IPS DF 6.9 (cell line): ENCODE results near the gene CLCNKA.

Experiments used
- DNase-seq: peaks from one replicate; pipeline ENCODE4 v3.0.0-alpha.2; 2013; ENCODE audit warnings: low read depth, low spot score
- H3K27ac ChIP-seq: one replicate; pipeline ENCODE4 v1.5.1; 2013; ENCODE audit warnings: low read length, control low read depth
- H3K27me3 ChIP-seq: 2 replicates; pipeline ENCODE4 v1.6.1; 2013; ENCODE audit warnings: mild to moderate bottlenecking, low read length; ENCODE audit not compliant: control insufficient read depth, insufficient read depth
- H3K36me3 ChIP-seq: 2 replicates; pipeline ENCODE4 v1.6.1; 2013; ENCODE audit warnings: low read length; ENCODE audit not compliant: control insufficient read depth, insufficient read depth
- H3K4me1 ChIP-seq: 2 replicates; pipeline ENCODE4 v1.6.1; 2013; ENCODE audit warnings: low read length; ENCODE audit not compliant: control insufficient read depth, insufficient read depth
- H3K4me3 ChIP-seq: 2 replicates; pipeline ENCODE4 v1.5.1; 2013; ENCODE audit warnings: mild to moderate bottlenecking, low read length
- H3K9me3 ChIP-seq: 2 replicates; pipeline ENCODE4 v1.6.1; 2013; ENCODE audit warnings: low read length, inconsistent platforms; ENCODE audit not compliant: control insufficient read depth, insufficient read depth
- WGBS: extraction: QIAGEN DNeasy Blood & Tissue Kit; methylation state at CpG from one replicate; pipeline ENCODE4 v1.1.7; 2013; ENCODE audit warnings: mixed read lengths, missing lambda C conversion rate; ENCODE audit not compliant: insufficient read length, insufficient coverage; 5-methylcytosine and 5-hydroxymethylcytosine counted together

CLCNKA gene

GRCh38 chr1:15988856-15989736, 32.7 kb upstream of the CLCNKA start:
- Histone ChIP-seq H3K9me3 (no peaks in the 10 kb centered on the region), H3K36me3 (no peaks in the 10 kb centered on the region), H3K4me1 (no peaks in the 10 kb centered on the region), H3K4me3 (no peak overlapping the region), H3K27ac (no peak overlapping the region), H3K27me3 (no peaks in the 10 kb centered on the region)
- no peak for DNase-seq
- WGBS, result 100% methylated on average over 1 of the region's 13 CpGs

DNA sequence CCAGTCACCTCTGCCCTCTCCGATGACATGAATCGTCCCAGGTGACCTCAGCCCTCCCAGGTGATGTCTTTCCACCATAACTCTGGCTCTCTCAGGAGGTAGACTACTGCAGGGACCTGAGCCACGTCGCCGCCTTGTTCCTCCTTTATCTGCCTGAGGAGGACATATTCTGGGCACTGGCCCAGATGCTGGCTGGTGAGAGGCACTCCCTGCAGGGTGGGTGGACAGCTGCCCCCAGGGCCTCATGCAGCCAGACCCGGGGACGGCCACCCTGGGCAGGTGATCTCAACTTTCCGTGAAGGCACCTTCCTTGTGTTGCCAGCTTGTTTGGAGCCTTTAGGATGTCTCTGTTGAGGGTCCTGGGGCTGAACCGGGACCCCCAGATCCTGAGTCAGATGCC, 32.1 kb upstream of the CLCNKA start:
- Histone ChIP-seq H3K27me3 (no peaks in the 10 kb centered on the region), H3K27ac (no peak overlapping the region), H3K9me3 (no peaks in the 10 kb centered on the region), H3K36me3 (no peaks in the 10 kb centered on the region), H3K4me1 (no peaks in the 10 kb centered on the region), H3K4me3 (no peak overlapping the region)
- no CpG with 5 or more reads among the region's 9 CpGs for WGBS
- no peak for DNase-seq

DNA sequence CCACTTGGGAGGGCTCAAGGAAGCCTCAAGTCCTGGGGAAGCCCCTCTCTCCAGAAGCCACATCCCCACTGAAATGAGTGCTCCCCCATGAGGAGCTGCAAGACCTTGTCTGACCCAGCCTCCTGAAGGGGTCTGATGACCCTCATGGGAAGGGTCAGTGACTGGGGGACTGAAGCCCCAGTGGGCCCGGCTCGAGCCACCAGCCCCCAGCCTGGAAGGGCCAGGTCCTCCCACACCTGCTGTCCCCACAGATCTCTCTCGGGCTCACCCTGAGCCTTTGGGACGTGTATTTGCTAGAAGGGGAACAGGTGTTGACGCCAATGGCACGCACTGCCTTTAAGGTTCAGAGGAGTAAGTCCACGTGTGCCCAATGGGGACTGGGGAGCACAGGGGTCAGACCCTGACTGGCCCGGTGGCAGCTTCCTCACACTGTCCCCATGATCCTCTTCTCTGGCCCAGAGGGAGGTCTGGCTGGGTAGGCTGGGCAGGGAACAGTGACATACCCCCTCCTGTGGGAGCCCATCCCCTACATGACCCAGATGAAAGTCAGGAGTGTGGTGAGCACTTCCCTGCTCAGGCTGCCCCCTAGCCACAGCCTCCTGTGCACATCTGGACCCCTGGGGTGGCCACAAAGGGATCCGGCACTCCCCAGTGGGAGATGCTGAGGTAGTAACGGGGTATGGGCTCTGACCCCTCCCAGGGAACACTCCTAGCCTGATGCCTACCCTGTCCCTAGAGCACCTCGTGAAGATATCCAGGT, 30.2 kb upstream of the CLCNKA start:
- WGBS, result no CpG with 5 or more reads among the region's 11 CpGs

GRCh38 chr1:15992187-15992553, 29.7 kb upstream of the CLCNKA start:
- Histone ChIP-seq H3K9me3 (no peaks in the 10 kb centered on the region), H3K4me3 (no peak overlapping the region), H3K4me1 (no peaks in the 10 kb centered on the region), H3K27me3 (no peaks in the 10 kb centered on the region), H3K36me3 (no peaks in the 10 kb centered on the region), H3K27ac (no peak overlapping the region)
- DNase-seq, result no peak
- no CpG with 5 or more reads among the region's 7 CpGs for WGBS

More for the DNA sequence above, 30.2 kb upstream of the CLCNKA start:
- no peaks in the 10 kb centered on the region for H3K36me3 ChIP-seq
- no peak for DNase-seq
- H3K4me1 ChIP-seq, result no peaks in the 10 kb centered on the region
- H3K27me3 ChIP-seq, result no peaks in the 10 kb centered on the region
- H3K27ac ChIP-seq, result no peak overlapping the region
- no peaks in the 10 kb centered on the region for H3K9me3 ChIP-seq
- H3K4me3 ChIP-seq, result no peak overlapping the region

- no peak overlapping the region for H3K27ac ChIP-seq
- no CpG with 5 or more reads among the region's 17 CpGs for WGBS
- H3K4me3 ChIP-seq, result no peak overlapping the region
- no peaks in the 10 kb centered on the region for H3K36me3 ChIP-seq
- no peaks in the 10 kb centered on the region for H3K4me1 ChIP-seq
- no peaks in the 10 kb centered on the region for H3K9me3 ChIP-seq
- DNase-seq, result no peak
- no peaks in the 10 kb centered on the region for H3K27me3 ChIP-seq
Measured at GRCh38 chr1:15992582-15993500, 29.0 kb upstream of the CLCNKA start.

GRCh38 chr1:15993666-15994065, 28.2 kb upstream of the CLCNKA start:
- WGBS, result no CpG with 5 or more reads among the region's 15 CpGs
- H3K27me3 ChIP-seq, result no peaks in the 10 kb centered on the region
- no peaks in the 10 kb centered on the region for H3K4me1 ChIP-seq
- no peak overlapping the region for H3K4me3 ChIP-seq
- H3K9me3 ChIP-seq, result no peaks in the 10 kb centered on the region
- DNase-seq, result no peak
- no peaks in the 10 kb centered on the region for H3K36me3 ChIP-seq
- H3K27ac ChIP-seq, result no peak overlapping the region

GRCh38 chr1:15994081-15994480, 27.8 kb upstream of the CLCNKA start:
- Histone ChIP-seq H3K27ac (no peak overlapping the region), H3K4me1 (no peaks in the 10 kb centered on the region), H3K27me3 (no peaks in the 10 kb centered on the region), H3K9me3 (no peaks in the 10 kb centered on the region), H3K36me3 (no peaks in the 10 kb centered on the region), H3K4me3 (no peak overlapping the region)
- no CpG with 5 or more reads among the region's 10 CpGs for WGBS
- DNase-seq, result no peak

DNA sequence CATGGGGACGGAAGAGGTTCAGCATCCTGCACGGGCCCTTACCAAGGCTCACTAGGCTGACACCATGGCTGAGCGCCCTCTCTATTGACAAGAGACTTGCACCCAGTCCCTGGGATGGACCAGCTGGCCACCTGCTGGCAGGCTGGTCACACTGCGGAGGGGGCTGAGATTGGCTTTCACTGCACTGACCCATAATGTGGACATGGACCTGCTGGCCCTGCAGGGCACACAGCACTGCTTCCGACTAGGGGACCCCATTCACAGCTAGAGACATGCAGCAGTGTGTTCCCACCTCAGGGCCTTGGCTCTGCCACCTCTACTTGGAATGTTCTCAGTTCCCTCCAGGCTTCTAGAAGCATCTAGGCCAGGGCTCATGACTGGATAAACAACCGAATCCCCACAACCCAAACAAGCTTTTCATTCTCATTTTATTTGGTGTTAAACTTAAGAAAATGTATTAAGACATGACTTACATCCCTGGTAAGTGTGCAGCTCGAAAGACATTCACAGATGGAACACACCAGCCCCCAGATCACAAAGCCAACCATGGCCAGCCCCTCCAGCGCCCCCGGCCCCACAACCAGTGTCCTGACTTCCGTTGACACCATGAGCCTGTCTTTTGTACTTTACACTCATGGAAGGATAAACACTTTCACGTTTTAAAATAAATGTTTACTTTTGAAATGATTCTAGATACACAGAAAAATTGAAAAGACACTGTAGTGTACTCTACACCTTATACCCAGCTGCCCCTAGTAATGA, 27.1 kb upstream of the CLCNKA start:
- no peaks in the 10 kb centered on the region for H3K9me3 ChIP-seq
- no peak overlapping the region for H3K4me3 ChIP-seq
- no peak overlapping the region for H3K27ac ChIP-seq
- WGBS, result no CpG with 5 or more reads among the region's 11 CpGs
- H3K27me3 ChIP-seq, result no peaks in the 10 kb centered on the region
- H3K4me1 ChIP-seq, result no peaks in the 10 kb centered on the region
- no peaks in the 10 kb centered on the region for H3K36me3 ChIP-seq
- no peak for DNase-seq

DNA sequence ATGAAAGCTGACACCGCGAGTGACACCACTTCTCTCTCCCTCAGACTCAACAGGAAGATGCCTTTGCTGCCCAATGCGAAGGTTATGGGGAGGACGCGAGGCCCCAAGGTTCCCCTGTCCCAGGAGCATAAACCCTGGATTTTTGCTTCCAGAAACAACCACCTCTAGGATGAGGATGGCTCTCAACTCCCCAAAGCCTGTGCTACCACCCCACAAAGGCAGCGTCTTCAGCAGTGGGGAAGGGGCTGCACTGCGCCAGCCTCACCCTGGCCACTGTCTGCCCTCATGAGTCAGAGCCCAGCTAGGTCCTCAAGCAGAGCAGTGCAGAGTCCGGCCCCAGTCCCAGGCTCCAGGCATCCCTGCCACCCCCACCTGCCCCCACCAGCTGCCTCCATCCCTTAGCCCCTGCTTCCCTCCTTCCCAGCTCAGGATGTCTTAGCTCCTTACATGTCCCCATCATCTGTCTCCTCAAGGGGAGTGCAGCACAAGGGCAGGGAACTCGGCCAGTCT, 24.7 kb upstream of the CLCNKA start:
- no peak for DNase-seq
- Histone ChIP-seq H3K27ac (no peak overlapping the region), H3K4me3 (no peak overlapping the region), H3K9me3 (no peaks in the 10 kb centered on the region), H3K4me1 (no peaks in the 10 kb centered on the region), H3K36me3 (no peaks in the 10 kb centered on the region), H3K27me3 (no peaks in the 10 kb centered on the region)
- no CpG with 5 or more reads among the region's 9 CpGs for WGBS
